Kidney (tissue), 14 donors: ENCODE measurements around the gene SS18L1. TPM values are rescaled to one million over a fixed set of nuclear protein-coding genes. Genes with fewer than 3 reads are reported as not detected.

Experiments used
- DNase-seq, 5 donors: peaks; one replicate each; pipeline ENCODE4 v3.0.0-alpha.2; 2013 to 2020
- FAIRE-seq: peaks from 2 replicates; lab custom pipeline; 2012; peaks lifted over from hg19 to GRCh38; lab: Jason Lieb, UNC
- H3K27ac ChIP-seq, 2 donors: one replicate each; pipeline ENCODE4 v1.7.0; 2013; ENCODE audit warnings: low read depth in 2 of 2, low read length in 2 of 2, inconsistent platforms in 1 of 2
- H3K27me3 ChIP-seq: one replicate; pipeline ENCODE4 v1.7.1; 2013; ENCODE audit warnings: low read length, inconsistent platforms; ENCODE audit not compliant: control insufficient read depth, insufficient read depth
- H3K36me3 ChIP-seq, 3 donors: one replicate each; pipeline versions ENCODE4 v1.7.0 to v1.7.1; 2013; ENCODE audit warnings: low read length in 3 of 3, control low read depth in 1 of 3, inconsistent platforms in 1 of 3; ENCODE audit not compliant: insufficient read depth in 3 of 3, control insufficient read depth in 2 of 3
- H3K4me1 ChIP-seq, 3 donors: one replicate each; pipeline versions ENCODE4 v1.7.0 to v1.7.1; 2013; ENCODE audit warnings: low read length in 3 of 3, inconsistent platforms in 1 of 3, low read depth in 1 of 3; ENCODE audit not compliant: control insufficient read depth in 2 of 3, insufficient read depth in 2 of 3
- H3K4me3 ChIP-seq, 3 donors: one replicate each; pipeline versions ENCODE4 v1.7.0 to v1.8.1; 2013; ENCODE audit warnings: low read length in 3 of 3, control low read depth in 1 of 3, inconsistent platforms in 1 of 3
- H3K9ac ChIP-seq, 3 donors: one replicate each; pipeline versions ENCODE4 v1.7.0 to v1.7.1; 2013; ENCODE audit warnings: low read length in 3 of 3, control low read depth in 1 of 3, inconsistent platforms in 1 of 3
- H3K9me3 ChIP-seq, 3 donors: one replicate each; pipeline versions ENCODE4 v1.7.0 to v1.7.1; 2013; ENCODE audit warnings: low read length in 3 of 3, control low read depth in 1 of 3, inconsistent platforms in 1 of 3; ENCODE audit not compliant: control insufficient read depth in 2 of 3, insufficient read depth in 1 of 3
- CTCF ChIP-seq: IDR thresholded peaks from 3 replicates; pipeline ENCODE4 v1.5.1; 2012; ENCODE audit warnings: mild to moderate bottlenecking, moderate library complexity, borderline replicate concordance; ENCODE audit not compliant: insufficient read depth; ENCODE audit errors: extremely low read depth
- intact Hi-C: fragments of 100-400 bp; cut with DNase I; formaldehyde crosslinking; loops from one replicate; pipeline ENCODE4 v1.11.1; 2022
- polyA plus RNA-seq: library from polyadenylated mRNA; stranded (reverse); fragments of 350-450 nt; fragmentation: Illumina TruSeq; extraction: RNeasy Lipid Tissue Mini Kit (QIAGEN cat#74804); gene quantifications from one replicate; pipeline ENCODE4 v1.2.3, GENCODE V29; 2014; ENCODE audit warnings: low read depth, low replicate concordance; ENCODE audit not compliant: insufficient read depth
- total RNA-seq: library from RNA; stranded (reverse); fragmentation: NEBNext Ultra II Directional; extraction: Animal tissue kit (Norgen Biotek cat#: 25700); gene quantifications from one replicate; pipeline ENCODE4 v1.2.1, GENCODE V29; 2021
- donor health status: control.
- donor health status: control.
- donor health status: control.
- donor health status: control.
- donor health status: control.
- donor health status: DM: yes; HTN: yes; CAD: no.
- donor health status: Normal renal cell carcinoma (clear cell type).

The SS18L1 gene
- total and polyA plus RNA-seq, 2 donors from 2014 or later = 6.5 to 12.0 TPM

- DNase-seq (no peak), FAIRE-seq (no peak)
- H3K9ac ChIP-seq = no peak overlapping the region
- peaks cover 8% of the 10 kb centered on the region for H3K27me3 ChIP-seq
- H3K4me3 ChIP-seq = no peak overlapping the region
- TF ChIP-seq CTCF = no peak
- no peak overlapping the region for H3K27ac ChIP-seq
- H3K4me1 ChIP-seq = no peaks in the 10 kb centered on the region
- no peaks in the 10 kb centered on the region for H3K9me3 ChIP-seq
- intact Hi-C loops = no loop called here
- no peaks in the 10 kb centered on the region for H3K36me3 ChIP-seq
Observed at GRCh38 chr20:62225820-62226635, 82.5 kb downstream of the SS18L1 start.

GRCh38 chr20:62226707-62227590 is 83.4 kb downstream of the SS18L1 start:
- no peaks in the 10 kb centered on the region for H3K27me3 ChIP-seq
- no peak for DNase-seq

GRCh38 chr20:62227591-62227976 is 84.0 kb downstream of the SS18L1 start:
- Histone ChIP-seq H3K4me1 (no peaks in the 10 kb centered on the region), H3K9ac (no peak overlapping the region), H3K4me3 (no peak overlapping the region), H3K36me3 (no peaks in the 10 kb centered on the region), H3K27ac (no peak overlapping the region), H3K27me3 (no peaks in the 10 kb centered on the region), H3K9me3 (no peaks in the 10 kb centered on the region)
- FAIRE-seq = no peak
- DNase-seq = no peak
- no peak for TF ChIP-seq CTCF
- intact Hi-C loops = no loop called here

More at GRCh38 chr20:62226707-62227590, 83.4 kb downstream of the SS18L1 start:
- Histone ChIP-seq H3K9ac (no peak overlapping the region), H3K27ac (no peak overlapping the region), H3K4me3 (no peak overlapping the region), H3K36me3 (no peaks in the 10 kb centered on the region), H3K4me1 (no peaks in the 10 kb centered on the region), H3K9me3 (no peaks in the 10 kb centered on the region)
- no peak for TF ChIP-seq CTCF
- intact Hi-C loops = no loop called here
- FAIRE-seq = no peak
